Upper lobe of left lung (tissue), 6 donors: ENCODE results near the gene FMN2. TPM values are rescaled to one million over a fixed set of nuclear protein-coding genes. Genes with fewer than 3 reads are reported as not detected.

ENCODE experiments used
- ATAC-seq, 2 donors: fragments of 200-7000 bp; cut with Tn5 transposase; one replicate each; pipeline ENCODE4 v1.9.1; 2022; ENCODE audit warnings: mild to moderate bottlenecking in 2 of 2, moderate library complexity in 2 of 2; ENCODE audit not compliant: low FRiP score in 2 of 2
- DNase-seq, 2 donors: peaks; one replicate each; pipeline ENCODE4 v3.0.0-alpha.2; 2019 to 2020
- H3K27ac ChIP-seq, 4 donors: fragments of 200-600 bp; sonication (generic); one replicate each; pipeline ENCODE4 v1.5.1; 2016 to 2019
- H3K27me3 ChIP-seq, 4 donors: fragments of 200-600 bp; sonication (generic); one replicate each; pipeline ENCODE4 v1.5.1; 2017 to 2019
- H3K36me3 ChIP-seq, 4 donors: fragments of 200-600 bp; sonication (generic); one replicate each; pipeline ENCODE4 v1.5.1; 2016 to 2019
- H3K4me1 ChIP-seq, 4 donors: fragments of 200-600 bp; sonication (generic); one replicate each; pipeline ENCODE4 v1.5.1; 2018 to 2019
- H3K4me3 ChIP-seq, 4 donors: fragments of 200-600 bp; sonication (generic); one replicate each; pipeline ENCODE4 v1.5.1; 2017 to 2019; ENCODE audit warnings: mild to moderate bottlenecking in 2 of 4, moderate library complexity in 1 of 4
- H3K9me3 ChIP-seq, 4 donors: fragments of 200-600 bp; sonication (generic); one replicate each; pipeline ENCODE4 v1.5.1; 2018 to 2019
- EP300 ChIP-seq, 4 donors: sonication (generic); formaldehyde crosslinking; IDR thresholded peaks; one replicate each; pipeline ENCODE4 v1.5.1; 2017; ENCODE audit warnings: antibody characterized with exemption in 4 of 4, control low read depth in 2 of 4
- POLR2A ChIP-seq, 4 donors: fragments of 450-650 bp; IDR thresholded peaks; one replicate each; pipeline ENCODE4 v1.5.1; 2016 to 2017; ENCODE audit warnings: antibody characterized with exemption in 4 of 4, mild to moderate bottlenecking in 2 of 4
- POLR2AphosphoS5 ChIP-seq, 2 donors: sonication (generic); formaldehyde crosslinking; IDR thresholded peaks; one replicate each; pipeline ENCODE4 v1.5.1; 2017; ENCODE audit warnings: antibody characterized with exemption in 2 of 2
- WGBS, 2 donors: methylation state at CpG; one replicate each; pipeline ENCODE4 v1.1.5; 2017 to 2018; 5-methylcytosine and 5-hydroxymethylcytosine counted together
- total RNA-seq, 6 donors: library from RNA; depleted of rRNA in 4 of 6; stranded (reverse); fragments of >200 nt in 4 of 6; gene quantifications; one replicate each; pipeline versions ENCODE4 v1.1.0 to v1.2.1, GENCODE V29; 2016 to 2021
- TF ChIP-seq, protein P1 (sequence below), 6 experiments: fragments of 450-650 bp in 4 of 6; fragments of 200-600 bp in 2 of 6; sonication (generic) in 2 of 6; IDR thresholded peaks; one replicate each; pipeline ENCODE4 v1.5.1; 2016 to 2019; ENCODE audit warnings: antibody characterized with exemption in 6 of 6
- donor health status: DM: no; HTN: no; CAD: no; lungs with moderate emphysema.
- donor health status: DM: no; HTN: yes; CAD: no; lungs with severe emphysema.

Gene FMN2
- total RNA-seq, 6 donors from 2014 or later, result 0.06 to 1.0 (median 0.54) TPM; not detected in 1

- Histone ChIP-seq H3K27ac (no peak overlapping the region), H3K9me3 (no peaks in the 10 kb centered on the region), H3K4me3 (no peak overlapping the region), H3K4me1 (no peaks in the 10 kb centered on the region), H3K27me3 (no peaks in the 10 kb centered on the region), H3K36me3 (no peaks in the 10 kb centered on the region)
- ATAC-seq, result no peak
- no peak for DNase-seq
- TF ChIP-seq POLR2AphosphoS5 (IDR thresholded peaks at IDR 0.05), result no peak
- TF ChIP-seq, protein P1, sequence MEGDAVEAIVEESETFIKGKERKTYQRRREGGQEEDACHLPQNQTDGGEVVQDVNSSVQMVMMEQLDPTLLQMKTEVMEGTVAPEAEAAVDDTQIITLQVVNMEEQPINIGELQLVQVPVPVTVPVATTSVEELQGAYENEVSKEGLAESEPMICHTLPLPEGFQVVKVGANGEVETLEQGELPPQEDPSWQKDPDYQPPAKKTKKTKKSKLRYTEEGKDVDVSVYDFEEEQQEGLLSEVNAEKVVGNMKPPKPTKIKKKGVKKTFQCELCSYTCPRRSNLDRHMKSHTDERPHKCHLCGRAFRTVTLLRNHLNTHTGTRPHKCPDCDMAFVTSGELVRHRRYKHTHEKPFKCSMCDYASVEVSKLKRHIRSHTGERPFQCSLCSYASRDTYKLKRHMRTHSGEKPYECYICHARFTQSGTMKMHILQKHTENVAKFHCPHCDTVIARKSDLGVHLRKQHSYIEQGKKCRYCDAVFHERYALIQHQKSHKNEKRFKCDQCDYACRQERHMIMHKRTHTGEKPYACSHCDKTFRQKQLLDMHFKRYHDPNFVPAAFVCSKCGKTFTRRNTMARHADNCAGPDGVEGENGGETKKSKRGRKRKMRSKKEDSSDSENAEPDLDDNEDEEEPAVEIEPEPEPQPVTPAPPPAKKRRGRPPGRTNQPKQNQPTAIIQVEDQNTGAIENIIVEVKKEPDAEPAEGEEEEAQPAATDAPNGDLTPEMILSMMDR (IDR thresholded peaks at IDR 0.05), result no peak
- no peak for TF ChIP-seq POLR2A (IDR thresholded peaks at IDR 0.05)
- 80 to 87% methylated on average over 4 of the region's 4 CpGs for WGBS, 2 donors
Measured at GRCh38 chr1:240500647-240501046, 409.0 kb downstream of the FMN2 start.

DNA sequence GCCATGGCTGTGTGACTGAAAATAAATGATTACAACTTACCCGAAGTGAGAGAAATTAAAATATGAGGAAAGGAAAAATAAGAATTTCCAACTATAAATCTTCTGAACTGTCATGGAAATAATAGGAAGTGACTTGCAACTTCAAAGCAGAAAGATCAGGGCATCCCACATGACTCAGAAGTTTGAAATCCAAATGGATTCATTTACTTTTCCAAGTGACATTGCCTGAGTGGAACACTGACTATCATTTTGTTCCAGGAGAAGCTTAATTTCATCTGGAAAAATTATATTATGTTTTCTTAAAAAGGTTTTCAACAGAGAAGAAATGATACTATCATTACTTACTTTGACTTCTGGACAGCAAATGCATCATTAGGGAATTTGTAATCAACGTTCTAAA, 409.4 kb downstream of the FMN2 start:
- H3K36me3 ChIP-seq, result no peaks in the 10 kb centered on the region
- H3K27me3 ChIP-seq, result no peaks in the 10 kb centered on the region
- no peak overlapping the region for H3K27ac ChIP-seq
- DNase-seq (no peak), ATAC-seq (no peak)
- H3K4me3 ChIP-seq, result no peak overlapping the region
- 51 to 60% methylated on average over 2 of the region's 2 CpGs for WGBS, 2 donors
- H3K9me3 ChIP-seq, result no peaks in the 10 kb centered on the region
- TF ChIP-seq POLR2AphosphoS5 (IDR thresholded peaks at IDR 0.05), result no peak
- TF ChIP-seq EP300 (IDR thresholded peaks at IDR 0.05), result no peak
- TF ChIP-seq POLR2A (IDR thresholded peaks at IDR 0.05), result no peak
- H3K4me1 ChIP-seq, result no peaks in the 10 kb centered on the region

DNA sequence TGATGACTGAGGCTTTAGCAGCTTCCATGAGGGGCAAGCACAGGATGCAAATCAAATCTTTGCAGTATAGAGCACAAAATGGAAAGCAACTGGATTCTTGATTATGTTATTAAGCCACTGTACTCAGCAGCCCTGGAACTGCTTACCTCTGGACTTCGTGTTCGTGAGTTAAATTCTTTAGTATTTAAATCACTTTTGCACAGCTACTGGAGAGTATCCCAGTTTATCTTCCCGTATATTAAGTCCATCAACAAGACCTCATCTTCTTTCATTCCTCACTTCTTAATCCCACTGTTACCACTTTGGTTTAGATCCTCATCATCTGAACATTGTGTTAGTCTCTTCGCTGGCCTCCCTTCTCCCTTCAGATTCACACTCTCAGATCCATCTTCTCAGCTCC, 411.4 kb downstream of the FMN2 start:
- ATAC-seq (no peak), DNase-seq (no peak)
- no peaks in the 10 kb centered on the region for H3K9me3 ChIP-seq
- no peak overlapping the region for H3K4me3 ChIP-seq
- no peaks in the 10 kb centered on the region for H3K4me1 ChIP-seq
- no peaks in the 10 kb centered on the region for H3K27me3 ChIP-seq
- no peak overlapping the region for H3K27ac ChIP-seq
- TF ChIP-seq, protein P1 (IDR thresholded peaks at IDR 0.05), result no peak
- TF ChIP-seq POLR2A (IDR thresholded peaks at IDR 0.05), result no peak
- TF ChIP-seq POLR2AphosphoS5 (IDR thresholded peaks at IDR 0.05), result no peak
- no peak for TF ChIP-seq EP300 (IDR thresholded peaks at IDR 0.05)
- no peaks in the 10 kb centered on the region for H3K36me3 ChIP-seq
- WGBS, 2 donors, result 77 to 82% methylated on average over 4 of the region's 4 CpGs

DNA sequence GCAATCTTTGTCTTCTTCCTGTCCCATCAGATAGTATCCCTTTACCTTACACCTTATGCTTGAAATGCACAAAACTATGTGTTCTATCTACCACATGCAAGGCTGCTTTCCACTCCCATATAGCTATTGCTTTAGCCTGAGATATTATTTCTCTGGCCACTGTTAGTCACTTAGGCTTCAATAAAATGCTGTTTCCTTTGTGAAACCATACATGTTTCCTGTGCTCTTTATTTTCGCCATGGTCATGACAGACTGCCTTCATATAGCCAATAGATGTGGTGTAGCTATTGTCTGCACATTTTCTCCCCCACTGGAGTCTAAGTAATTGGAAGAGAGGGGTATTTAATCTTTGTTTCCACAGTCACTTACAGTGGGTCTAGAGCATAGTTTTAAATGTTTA, 411.9 kb downstream of the FMN2 start:
- no peaks in the 10 kb centered on the region for H3K36me3 ChIP-seq
- no peak for DNase-seq
- no peaks in the 10 kb centered on the region for H3K27me3 ChIP-seq
- no peaks in the 10 kb centered on the region for H3K4me1 ChIP-seq
- H3K9me3 ChIP-seq, result no peaks in the 10 kb centered on the region
- WGBS, 2 donors, result 0 to 63% methylated on average over 1 of the region's 1 CpG
- ATAC-seq, result no peak
- H3K27ac ChIP-seq, result no peak overlapping the region
- H3K4me3 ChIP-seq, result no peak overlapping the region
- no peak for TF ChIP-seq EP300 (IDR thresholded peaks at IDR 0.05)
- no peak for TF ChIP-seq POLR2AphosphoS5 (IDR thresholded peaks at IDR 0.05)
- TF ChIP-seq, protein P1 (IDR thresholded peaks at IDR 0.05), result no peak
- TF ChIP-seq POLR2A (IDR thresholded peaks at IDR 0.05), result no peak

GRCh38 chr1:240506176-240506575, 414.5 kb downstream of the FMN2 start:
- Histone ChIP-seq H3K27me3 (no peaks in the 10 kb centered on the region), H3K4me1 (no peaks in the 10 kb centered on the region), H3K4me3 (no peak overlapping the region), H3K27ac (no peak overlapping the region), H3K36me3 (no peaks in the 10 kb centered on the region), H3K9me3 (no peaks in the 10 kb centered on the region)
- no peak for TF ChIP-seq POLR2AphosphoS5 (IDR thresholded peaks at IDR 0.05)
- TF ChIP-seq EP300 (IDR thresholded peaks at IDR 0.05), result no peak
- no peak for TF ChIP-seq POLR2A (IDR thresholded peaks at IDR 0.05)
- ATAC-seq (no peak), DNase-seq (no peak)
- WGBS, 2 donors, result 80 to 81% methylated on average over 4 of the region's 4 CpGs

DNA sequence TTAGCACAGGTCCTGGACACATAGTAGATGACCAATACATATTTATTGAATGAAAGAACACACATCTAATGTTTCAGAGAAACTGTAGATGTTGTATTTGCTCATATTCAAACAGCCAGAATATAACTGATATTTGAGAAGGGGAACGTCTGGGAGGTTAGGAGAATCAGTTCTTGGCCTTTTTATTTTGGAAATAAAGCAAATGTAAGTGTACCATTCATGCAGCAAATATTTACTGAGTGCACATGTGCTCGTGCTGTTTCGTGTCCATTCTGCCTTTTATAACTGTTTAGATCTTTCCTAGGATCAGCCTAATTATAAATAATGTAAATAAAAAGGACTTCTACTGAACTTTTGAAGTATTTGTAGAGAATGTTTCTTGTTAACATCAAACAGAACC, 416.5 kb downstream of the FMN2 start:
- Histone ChIP-seq H3K27ac (no peak overlapping the region), H3K4me1 (no peaks in the 10 kb centered on the region), H3K9me3 (no peaks in the 10 kb centered on the region), H3K27me3 (no peaks in the 10 kb centered on the region), H3K4me3 (no peak overlapping the region), H3K36me3 (no peaks in the 10 kb centered on the region)
- WGBS, 2 donors, result 41 to 44% methylated on average over 3 of the region's 3 CpGs
- ATAC-seq (no peak), DNase-seq (no peak)
- TF ChIP-seq, protein P1 (IDR thresholded peaks at IDR 0.05), result no peak
- no peak for TF ChIP-seq POLR2AphosphoS5 (IDR thresholded peaks at IDR 0.05)
- TF ChIP-seq POLR2A (IDR thresholded peaks at IDR 0.05), result no peak
- TF ChIP-seq EP300 (IDR thresholded peaks at IDR 0.05), result no peak
